CD4-positive, alpha-beta T cell treated with Interleukin-4 for 4 hours (primary cell): ENCODE measurements around the gene IGFBP2.

Source experiments
- DNase-seq: peaks from one replicate; pipeline ENCODE4 v3.0.0-alpha.2; 2020

IGFBP2 gene

GRCh38 chr2:216616083-216616678 lies 17.0 kb upstream of the IGFBP2 start:
- no peak for DNase-seq

GRCh38 chr2:216617159-216617815 lies 15.9 kb upstream of the IGFBP2 start:
- DNase-seq = no peak

- no peak for DNase-seq
These were observed 14.4 kb upstream of the IGFBP2 start for GRCh38 chr2:216618785-216619184.

- DNase-seq = no peak
These were observed 13.5 kb upstream of the IGFBP2 start for GRCh38 chr2:216619411-216620393.

GRCh38 chr2:216620786-216621185 lies 12.4 kb upstream of the IGFBP2 start:
- DNase-seq = no peak

GRCh38 chr2:216621292-216621691 lies 11.9 kb upstream of the IGFBP2 start:
- no peak for DNase-seq

GRCh38 chr2:216622526-216622925 lies 10.7 kb upstream of the IGFBP2 start:
- no peak for DNase-seq

GRCh38 chr2:216624251-216624650 lies 9.0 kb upstream of the IGFBP2 start:
- no peak for DNase-seq

GRCh38 chr2:216626168-216626874 lies 6.9 kb upstream of the IGFBP2 start:
- DNase-seq = no peak

- DNase-seq = no peak
These were observed 6.4 kb upstream of the IGFBP2 start for GRCh38 chr2:216626875-216627245.

- DNase-seq = no peak
These were observed 3.4 kb upstream of the IGFBP2 start for GRCh38 chr2:216629784-216630183.

- no peak for DNase-seq
These were observed 771 bp upstream of the IGFBP2 start for GRCh38 chr2:216632346-216632951.

- no peak for DNase-seq
These were observed 573 bp downstream of the IGFBP2 start for GRCh38 chr2:216633616-216634369.

GRCh38 chr2:216634370-216635148 lies 1.3 kb downstream of the IGFBP2 start:
- no peak for DNase-seq

GRCh38 chr2:216635171-216635570 lies 2.0 kb downstream of the IGFBP2 start:
- DNase-seq = no peak

GRCh38 chr2:216635701-216636550 lies 2.7 kb downstream of the IGFBP2 start:
- no peak for DNase-seq

- DNase-seq = no peak
These were observed 3.6 kb downstream of the IGFBP2 start for GRCh38 chr2:216636551-216637450.

- no peak for DNase-seq
These were observed 4.3 kb downstream of the IGFBP2 start for GRCh38 chr2:216637472-216637871.
